ENCODE data around the gene CLNS1A.

CLNS1A gene

GRCh38 chr11:77665240-77665965 is 27.8 kb upstream of the CLNS1A start:
- H3K4me3 ChIP-seq (ENCODE audit: low read length) = no peak overlapping the region
- TF ChIP-seq, protein P1, sequence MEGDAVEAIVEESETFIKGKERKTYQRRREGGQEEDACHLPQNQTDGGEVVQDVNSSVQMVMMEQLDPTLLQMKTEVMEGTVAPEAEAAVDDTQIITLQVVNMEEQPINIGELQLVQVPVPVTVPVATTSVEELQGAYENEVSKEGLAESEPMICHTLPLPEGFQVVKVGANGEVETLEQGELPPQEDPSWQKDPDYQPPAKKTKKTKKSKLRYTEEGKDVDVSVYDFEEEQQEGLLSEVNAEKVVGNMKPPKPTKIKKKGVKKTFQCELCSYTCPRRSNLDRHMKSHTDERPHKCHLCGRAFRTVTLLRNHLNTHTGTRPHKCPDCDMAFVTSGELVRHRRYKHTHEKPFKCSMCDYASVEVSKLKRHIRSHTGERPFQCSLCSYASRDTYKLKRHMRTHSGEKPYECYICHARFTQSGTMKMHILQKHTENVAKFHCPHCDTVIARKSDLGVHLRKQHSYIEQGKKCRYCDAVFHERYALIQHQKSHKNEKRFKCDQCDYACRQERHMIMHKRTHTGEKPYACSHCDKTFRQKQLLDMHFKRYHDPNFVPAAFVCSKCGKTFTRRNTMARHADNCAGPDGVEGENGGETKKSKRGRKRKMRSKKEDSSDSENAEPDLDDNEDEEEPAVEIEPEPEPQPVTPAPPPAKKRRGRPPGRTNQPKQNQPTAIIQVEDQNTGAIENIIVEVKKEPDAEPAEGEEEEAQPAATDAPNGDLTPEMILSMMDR (IDR thresholded peaks at IDR 0.05; ENCODE audit: insufficient read depth, low read depth, low read length, missing control alignments) = no peak
- DNase-seq (ENCODE audit: low read depth) = no peak

- no peak overlapping the region for H3K4me3 ChIP-seq (ENCODE audit: low read length)
- TF ChIP-seq, protein P1 (IDR thresholded peaks at IDR 0.05; ENCODE audit: insufficient read depth, low read depth, low read length, missing control alignments) = no peak
- DNase-seq (ENCODE audit: low read depth) = no peak
These were observed 24.1 kb upstream of the CLNS1A start for GRCh38 chr11:77661670-77662069.

GRCh38 chr11:77660947-77661346 is 23.4 kb upstream of the CLNS1A start:
- TF ChIP-seq, protein P1 (IDR thresholded peaks at IDR 0.05; ENCODE audit: insufficient read depth, low read depth, low read length, missing control alignments) = no peak
- H3K4me3 ChIP-seq (ENCODE audit: low read length) = no peak overlapping the region
- peak; percentile 56 for DNase-seq (ENCODE audit: low read depth)

DNA sequence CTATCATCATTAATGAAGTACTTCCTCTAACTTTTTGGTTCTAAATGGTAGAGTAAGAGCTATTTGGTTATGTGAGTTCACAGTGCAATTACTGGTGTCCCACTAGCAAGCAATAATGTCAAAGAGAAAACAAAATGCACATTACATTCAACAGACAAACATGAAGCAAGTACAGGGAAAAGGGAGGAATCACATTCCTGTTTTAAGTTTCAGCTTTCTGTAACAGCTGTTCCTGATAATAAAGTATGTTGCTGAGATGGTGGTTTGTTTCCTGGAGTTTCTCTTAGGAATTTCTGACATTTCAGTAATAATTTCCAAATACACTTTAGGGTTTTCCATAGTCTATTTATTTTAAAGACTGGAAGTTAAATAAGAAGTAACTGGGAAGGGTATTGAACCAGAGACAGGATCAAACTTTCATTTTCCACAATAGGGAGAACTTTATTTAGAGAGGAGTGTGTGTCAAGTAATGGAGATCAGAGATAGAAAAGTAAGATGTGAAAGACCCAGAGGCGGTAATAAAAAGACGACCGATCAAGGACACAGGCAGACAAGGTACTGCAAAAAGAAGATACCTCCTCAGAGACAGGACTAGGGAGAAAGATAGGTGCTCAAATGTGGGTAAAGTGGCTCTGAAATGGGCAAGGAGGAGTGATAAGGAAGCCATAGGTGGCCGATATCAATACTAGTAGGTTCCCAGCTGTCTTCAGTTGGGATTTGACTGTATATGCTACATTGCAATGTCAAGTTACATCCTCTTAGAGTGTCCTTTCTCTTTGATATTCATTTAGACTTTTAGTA is 20.8 kb upstream of the CLNS1A start:
- H3K4me3 ChIP-seq (ENCODE audit: low read length) = no peak overlapping the region
- no peak for DNase-seq (ENCODE audit: low read depth)
- TF ChIP-seq, protein P1 (IDR thresholded peaks at IDR 0.05; ENCODE audit: insufficient read depth, low read depth, low read length, missing control alignments) = no peak

- no peak for DNase-seq (ENCODE audit: low read depth)
- TF ChIP-seq, protein P1 (IDR thresholded peaks at IDR 0.05; ENCODE audit: insufficient read depth, low read depth, low read length, missing control alignments) = no peak
- H3K4me3 ChIP-seq (ENCODE audit: low read length) = no peak overlapping the region
These were observed 18.8 kb upstream of the CLNS1A start for GRCh38 chr11:77656362-77656761.

DNA sequence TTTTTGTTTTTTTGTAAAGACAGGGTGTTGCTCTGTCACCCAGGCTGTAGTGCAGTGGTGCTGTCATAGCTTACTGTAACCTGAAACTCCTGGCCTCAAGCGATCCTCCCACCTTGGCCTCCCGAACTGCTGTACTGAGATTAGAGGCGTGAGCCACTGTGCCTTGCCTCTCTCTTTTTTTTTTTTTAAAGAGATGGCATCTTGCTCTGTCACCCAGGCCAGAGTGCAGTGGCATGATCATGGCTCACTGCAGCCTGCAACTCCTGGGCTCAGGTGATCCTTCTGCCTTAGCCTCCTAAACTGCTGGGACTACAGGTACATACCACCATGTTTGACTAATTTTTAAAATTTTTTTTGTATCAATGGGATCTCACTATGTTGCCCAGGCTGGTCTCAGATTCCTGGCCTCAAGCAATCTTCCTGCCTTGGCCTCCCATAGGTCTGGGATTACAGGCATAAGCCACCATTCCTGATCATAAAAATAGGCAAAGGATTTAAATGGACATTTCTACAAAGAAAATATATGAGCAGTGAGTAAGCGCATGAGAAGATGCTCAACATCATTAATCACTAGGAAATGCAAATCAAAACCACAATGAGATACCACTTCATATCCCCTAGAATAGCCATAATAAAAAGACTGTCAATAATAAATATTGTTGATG is 17.3 kb upstream of the CLNS1A start:
- TF ChIP-seq, protein P1 (IDR thresholded peaks at IDR 0.05; ENCODE audit: insufficient read depth, low read depth, low read length, missing control alignments) = no peak
- no peak overlapping the region for H3K4me3 ChIP-seq (ENCODE audit: low read length)
- no peak for DNase-seq (ENCODE audit: low read depth)
